T-helper 2 cell treated with Interferon-gamma antibody and Interleukin-4, amounts not matched to agents 100 ng/mL and 5 ng/mL, for 36 hours (primary cell): Measurements from ENCODE around the gene BCAR3. TPM values are rescaled to one million over a fixed set of nuclear protein-coding genes. Genes with fewer than 3 reads are reported as not detected.

Source experiments
- intact Hi-C: fragments of 100-400 bp; cut with micrococcal nuclease; formaldehyde crosslinking; loops from one replicate; pipeline ENCODE4 v1.15.1; 2023
- total RNA-seq: library from RNA; stranded (reverse); gene quantifications from 2 replicates; pipeline ENCODE4 v1.2.3, GENCODE V29; 2022

BCAR3 gene
- total RNA-seq, 1 donor from 2014 or later: 8.6 TPM

- intact Hi-C loops: no loop called here
Measured at GRCh38 chr1:93581917-93582850, 99.5 kb downstream of the BCAR3 start.

- intact Hi-C loops: no loop called here
Measured at GRCh38 chr1:93579891-93580290, 101.7 kb downstream of the BCAR3 start.

GRCh38 chr1:93578911-93579825 lies 102.5 kb downstream of the BCAR3 start:
- intact Hi-C loops: no loop called here

- intact Hi-C loops: no loop called here
Measured at GRCh38 chr1:93578433-93578830, 103.2 kb downstream of the BCAR3 start.

- intact Hi-C loops: no loop called here
Measured at GRCh38 chr1:93577536-93578432, 103.9 kb downstream of the BCAR3 start.

- intact Hi-C loops: no loop called here
Measured at GRCh38 chr1:93576746-93577145, 104.9 kb downstream of the BCAR3 start.

- intact Hi-C loops: no loop called here
Measured at GRCh38 chr1:93576346-93576745, 105.3 kb downstream of the BCAR3 start.

- intact Hi-C loops: no loop called here
Measured at GRCh38 chr1:93575621-93576284, 105.9 kb downstream of the BCAR3 start.

- intact Hi-C loops: no loop called here
Measured at GRCh38 chr1:93574991-93575390, 106.6 kb downstream of the BCAR3 start.

- intact Hi-C loops: no loop called here
Measured at GRCh38 chr1:93574511-93574910, 107.1 kb downstream of the BCAR3 start.

GRCh38 chr1:93573940-93574469 lies 107.6 kb downstream of the BCAR3 start:
- intact Hi-C loops: no loop called here

- intact Hi-C loops: no loop called here
Measured at GRCh38 chr1:93571623-93572310, 109.9 kb downstream of the BCAR3 start.

GRCh38 chr1:93569489-93569888 lies 112.1 kb downstream of the BCAR3 start:
- intact Hi-C loops: no loop called here

- intact Hi-C loops: no loop called here
Measured at GRCh38 chr1:93567255-93567918, 114.2 kb downstream of the BCAR3 start.

GRCh38 chr1:93566227-93566626 lies 115.4 kb downstream of the BCAR3 start:
- intact Hi-C loops: no loop called here

GRCh38 chr1:93565496-93566206 lies 116.0 kb downstream of the BCAR3 start:
- intact Hi-C loops: no loop called here

GRCh38 chr1:93559695-93560094 lies 121.9 kb downstream of the BCAR3 start:
- intact Hi-C loops: no loop called here

- intact Hi-C loops: no loop called here
Measured at GRCh38 chr1:93559045-93559444, 122.6 kb downstream of the BCAR3 start.
